Skin of body (tissue), 2 donors: ENCODE results near the gene OPTC. TPM values are rescaled to one million over a fixed set of nuclear protein-coding genes. Genes with fewer than 3 reads are reported as not detected.

Source experiments
- DNase-seq: peaks from one replicate; lab custom pipeline; 2025; lab: John Stamatoyannopoulos, UW
- total RNA-seq: library from RNA; depleted of rRNA; stranded (reverse); fragments of >200 nt; gene quantifications from one replicate; pipeline ENCODE4 v1.2.3, GENCODE V29; 2014

Gene OPTC
- total RNA-seq, 1 donor from 2014 or later: not detected

- DNase-seq: no peak
These were observed 2.3 kb upstream of the OPTC start for GRCh38 chr1:203491664-203492063.

- no peak for DNase-seq
These were observed 1.7 kb upstream of the OPTC start for GRCh38 chr1:203492082-203492747.

GRCh38 chr1:203492748-203493130 is 1.2 kb upstream of the OPTC start:
- no peak for DNase-seq

- DNase-seq: no peak
These were observed 1.9 kb downstream of the OPTC start for GRCh38 chr1:203495845-203496244.

- DNase-seq: no peak
These were observed 3.4 kb downstream of the OPTC start for GRCh38 chr1:203497269-203497777.

GRCh38 chr1:203499643-203500278 is 5.8 kb downstream of the OPTC start:
- DNase-seq: no peak

- DNase-seq: no peak
These were observed 6.3 kb downstream of the OPTC start for GRCh38 chr1:203500279-203500678.

GRCh38 chr1:203503836-203504235 is 9.9 kb downstream of the OPTC start:
- DNase-seq: no peak

GRCh38 chr1:203504400-203505250 is 10.7 kb downstream of the OPTC start:
- DNase-seq: peak; percentile 54

- no peak for DNase-seq
These were observed 11.7 kb downstream of the OPTC start for GRCh38 chr1:203505526-203506204.

- no peak for DNase-seq
These were observed 13.1 kb downstream of the OPTC start for GRCh38 chr1:203506858-203507626.

GRCh38 chr1:203507759-203508158 is 13.8 kb downstream of the OPTC start:
- DNase-seq: no peak

- no peak for DNase-seq
These were observed 14.6 kb downstream of the OPTC start for GRCh38 chr1:203508463-203509073.

GRCh38 chr1:203509135-203509534 is 15.2 kb downstream of the OPTC start:
- no peak for DNase-seq

- no peak for DNase-seq
These were observed 17.6 kb downstream of the OPTC start for GRCh38 chr1:203511513-203511912.

GRCh38 chr1:203511930-203512329 is 18.0 kb downstream of the OPTC start:
- DNase-seq: no peak

- no peak for DNase-seq
These were observed 18.5 kb downstream of the OPTC start for GRCh38 chr1:203512517-203512847.

- no peak for DNase-seq
These were observed 19.1 kb downstream of the OPTC start for GRCh38 chr1:203512848-203513584.

GRCh38 chr1:203513585-203514031 is 19.7 kb downstream of the OPTC start:
- no peak for DNase-seq

GRCh38 chr1:203516184-203516583 is 22.2 kb downstream of the OPTC start:
- no peak for DNase-seq
